ENCODE results near the gene PLCL2.

The PLCL2 gene

GRCh38 chr3:16881896-16882630 lies 2.7 kb upstream of the PLCL2 start:
- Mint-ChIP-seq H3K4me1 (peaks cover 16% of the 10 kb centered on the region), H3K27ac (no peak overlapping the region), H3K4me3 (no peak overlapping the region), H3K36me3 (peaks cover 6% of the 10 kb centered on the region), H3K9me3 (no peaks in the 10 kb centered on the region)
- DNase-seq (ENCODE audit: low spot score in 2 of 2) = peak in 1 of 2 donors; percentile 41
- no peak for ATAC-seq

GRCh38 chr3:16883057-16883722 lies 1.6 kb upstream of the PLCL2 start:
- Mint-ChIP-seq H3K36me3 (peaks cover 6% of the 10 kb centered on the region), H3K27ac (peak overlapping the region; percentile 87), H3K4me1 (peaks cover 27% of the 10 kb centered on the region), H3K4me3 (peak overlapping the region; percentile 88), H3K9me3 (no peaks in the 10 kb centered on the region)
- no peak for ATAC-seq
- DNase-seq (ENCODE audit: low spot score in 2 of 2) = peak in 1 of 2 donors; percentile 36

- no peaks in the 10 kb centered on the region for H3K9me3 Mint-ChIP-seq
- H3K36me3 Mint-ChIP-seq = peaks cover 6% of the 10 kb centered on the region
- H3K4me3 Mint-ChIP-seq = peak overlapping the region; percentile 88
- peaks cover 30% of the 10 kb centered on the region for H3K4me1 Mint-ChIP-seq
- DNase-seq (ENCODE audit: low spot score in 2 of 2) (no peak), ATAC-seq (no peak)
- peak overlapping the region; percentile 87 for H3K27ac Mint-ChIP-seq
Observed at GRCh38 chr3:16883723-16884083, 1.1 kb upstream of the PLCL2 start.

GRCh38 chr3:16884084-16884747 lies 539 bp upstream of the PLCL2 start:
- H3K9me3 Mint-ChIP-seq = no peaks in the 10 kb centered on the region
- peaks cover 34% of the 10 kb centered on the region for H3K4me1 Mint-ChIP-seq
- ATAC-seq = peak; percentile 71
- H3K4me3 Mint-ChIP-seq = peak overlapping the region; percentile 88
- H3K36me3 Mint-ChIP-seq = peaks cover 6% of the 10 kb centered on the region
- DNase-seq (ENCODE audit: low spot score in 2 of 2) = peak; percentile 58 to 87
- peak overlapping the region; percentile 87 for H3K27ac Mint-ChIP-seq

- Mint-ChIP-seq H3K4me3 (peak overlapping the region; percentile 88), H3K4me1 (peaks cover 50% of the 10 kb centered on the region), H3K27ac (peak overlapping the region; percentile 87), H3K9me3 (no peaks in the 10 kb centered on the region), H3K36me3 (peaks cover 6% of the 10 kb centered on the region)
- ATAC-seq (peak; percentile 52), DNase-seq (ENCODE audit: low spot score in 2 of 2) (no peak)
Observed at GRCh38 chr3:16885593-16886302, 993 bp downstream of the PLCL2 start.

- H3K4me1 Mint-ChIP-seq = peaks cover 55% of the 10 kb centered on the region
- H3K27ac Mint-ChIP-seq = peak overlapping the region; percentile 87
- DNase-seq (ENCODE audit: low spot score in 2 of 2) = peak in 1 of 2 donors; percentile 52
- peak overlapping the region; percentile 88 for H3K4me3 Mint-ChIP-seq
- ATAC-seq = no peak
- H3K9me3 Mint-ChIP-seq = no peaks in the 10 kb centered on the region
- peaks cover 6% of the 10 kb centered on the region for H3K36me3 Mint-ChIP-seq
Observed at GRCh38 chr3:16886303-16886683, 1.5 kb downstream of the PLCL2 start.

GRCh38 chr3:16887130-16887529 lies 2.4 kb downstream of the PLCL2 start:
- H3K4me1 Mint-ChIP-seq = peaks cover 64% of the 10 kb centered on the region
- no peaks in the 10 kb centered on the region for H3K9me3 Mint-ChIP-seq
- DNase-seq (ENCODE audit: low spot score in 2 of 2) (no peak), ATAC-seq (no peak)
- H3K4me3 Mint-ChIP-seq = peak overlapping the region; percentile 88
- H3K27ac Mint-ChIP-seq = peak overlapping the region; percentile 87
- H3K36me3 Mint-ChIP-seq = peaks cover 6% of the 10 kb centered on the region

GRCh38 chr3:16888356-16888755 lies 3.6 kb downstream of the PLCL2 start:
- peaks cover 6% of the 10 kb centered on the region for H3K36me3 Mint-ChIP-seq
- H3K9me3 Mint-ChIP-seq = no peaks in the 10 kb centered on the region
- DNase-seq (ENCODE audit: low spot score in 2 of 2) = no peak
- no peak for ATAC-seq
- H3K4me1 Mint-ChIP-seq = peaks cover 73% of the 10 kb centered on the region
- peak overlapping the region; percentile 88 for H3K4me3 Mint-ChIP-seq
- H3K27ac Mint-ChIP-seq = peak overlapping the region; percentile 87

GRCh38 chr3:16888785-16889607 lies 4.2 kb downstream of the PLCL2 start:
- H3K9me3 Mint-ChIP-seq = no peaks in the 10 kb centered on the region
- H3K4me1 Mint-ChIP-seq = peaks cover 68% of the 10 kb centered on the region
- peak overlapping the region; percentile 87 for H3K27ac Mint-ChIP-seq
- DNase-seq (ENCODE audit: low spot score in 2 of 2) (no peak), ATAC-seq (peak; percentile 66)
- peaks cover 6% of the 10 kb centered on the region for H3K36me3 Mint-ChIP-seq
- H3K4me3 Mint-ChIP-seq = peak overlapping the region; percentile 88

- no peak for DNase-seq (ENCODE audit: low spot score in 2 of 2)
- no peaks in the 10 kb centered on the region for H3K36me3 Mint-ChIP-seq
- H3K4me1 Mint-ChIP-seq = peaks cover 75% of the 10 kb centered on the region
- no peaks in the 10 kb centered on the region for H3K9me3 Mint-ChIP-seq
- H3K4me3 Mint-ChIP-seq = no peak overlapping the region
- ATAC-seq = no peak
- peak overlapping the region; percentile 11 for H3K27ac Mint-ChIP-seq
Observed at GRCh38 chr3:16890597-16891333, 6.0 kb downstream of the PLCL2 start.

GRCh38 chr3:16893618-16894200 lies 9.0 kb downstream of the PLCL2 start:
- H3K27ac Mint-ChIP-seq = no peak overlapping the region
- H3K9me3 Mint-ChIP-seq = no peaks in the 10 kb centered on the region
- H3K4me1 Mint-ChIP-seq = peaks cover 78% of the 10 kb centered on the region
- ATAC-seq (no peak), DNase-seq (ENCODE audit: low spot score in 2 of 2) (no peak)
- no peak overlapping the region for H3K4me3 Mint-ChIP-seq
- no peaks in the 10 kb centered on the region for H3K36me3 Mint-ChIP-seq

GRCh38 chr3:16896094-16896627 lies 11.4 kb downstream of the PLCL2 start:
- H3K36me3 Mint-ChIP-seq = no peaks in the 10 kb centered on the region
- ATAC-seq (no peak), DNase-seq (ENCODE audit: low spot score in 2 of 2) (no peak)
- peak overlapping the region; percentile 37 for H3K4me3 Mint-ChIP-seq
- H3K27ac Mint-ChIP-seq = no peak overlapping the region
- peaks cover 75% of the 10 kb centered on the region for H3K4me1 Mint-ChIP-seq
- no peaks in the 10 kb centered on the region for H3K9me3 Mint-ChIP-seq

GRCh38 chr3:16896820-16897219 lies 12.1 kb downstream of the PLCL2 start:
- Mint-ChIP-seq H3K9me3 (no peaks in the 10 kb centered on the region), H3K36me3 (no peaks in the 10 kb centered on the region), H3K4me3 (peak overlapping the region; percentile 37), H3K27ac (peak overlapping the region; percentile 39), H3K4me1 (peaks cover 75% of the 10 kb centered on the region)
- DNase-seq (ENCODE audit: low spot score in 2 of 2) (no peak), ATAC-seq (no peak)
